Measurements from ENCODE around the gene ANKRD34A. TPM values are rescaled to one million over a fixed set of nuclear protein-coding genes. Genes with fewer than 3 reads are reported as not detected.

Gene ANKRD34A
- total and polyA plus RNA-seq, 9 donors, result 0.48 to 5.2 (median 2.3) TPM

DNA sequence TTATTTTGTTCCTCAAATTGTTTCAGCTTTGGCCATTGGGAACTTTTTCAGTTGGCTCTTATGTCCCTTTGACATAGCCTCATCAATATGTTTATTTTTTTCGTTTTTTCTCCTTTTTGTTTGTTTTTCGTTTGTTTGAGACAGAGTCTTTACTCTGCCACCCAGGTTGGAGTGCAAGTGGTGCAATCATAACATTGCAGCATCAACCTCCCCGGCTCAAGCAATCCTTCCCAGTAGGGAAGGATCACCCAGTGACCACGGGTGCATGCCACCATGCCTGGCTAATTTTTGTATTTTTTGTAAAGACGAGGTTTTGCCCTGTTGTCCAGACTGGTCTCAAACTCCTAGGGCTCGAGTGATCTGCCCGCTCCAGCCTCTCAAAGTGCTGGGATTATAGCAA, 8.2 kb upstream of the ANKRD34A start:
- no peaks in the 10 kb centered on the region for H3K27me3 ChIP-seq
- H3K9me3 ChIP-seq, result no peaks in the 10 kb centered on the region
- WGBS, 3 donors, result 78 to 89% (median 83%) methylated on average over 7 of the region's 7 CpGs
- H3K27ac ChIP-seq, result no peak overlapping the region
- DNase-seq, result peak in 1 of 5 donors; percentile 4
- no peaks in the 10 kb centered on the region for H3K4me1 ChIP-seq (ENCODE audit: insufficient read depth)
- H3K36me3 ChIP-seq, result no peaks in the 10 kb centered on the region
- no peak overlapping the region for H3K4me3 ChIP-seq
- TF ChIP-seq POLR2A (IDR thresholded peaks at IDR 0.05), result no peak
- intact Hi-C loops (cut with DNase I), result no loop called here

DNA sequence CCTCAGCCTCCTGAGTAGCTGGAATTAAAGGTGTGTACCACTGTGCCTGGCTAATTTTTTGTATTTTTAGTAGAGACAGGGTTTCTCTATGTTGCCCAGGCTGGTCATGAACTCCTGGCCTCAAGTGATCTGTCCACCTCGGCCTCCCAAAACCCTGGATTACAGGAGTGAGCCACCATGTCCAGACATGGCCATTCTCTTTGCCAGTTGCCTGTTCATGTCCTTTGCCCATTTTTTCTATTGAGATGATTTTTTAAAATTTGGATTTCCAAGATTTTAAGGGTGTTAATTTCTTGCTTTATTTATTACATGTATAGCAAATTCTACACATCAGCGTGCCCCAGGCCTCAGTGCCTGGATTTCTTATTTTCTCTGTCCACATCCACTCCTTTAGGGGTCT, 2.9 kb upstream of the ANKRD34A start:
- intact Hi-C loops (cut with DNase I), result no loop called here
- H3K36me3 ChIP-seq, result no peaks in the 10 kb centered on the region

DNA sequence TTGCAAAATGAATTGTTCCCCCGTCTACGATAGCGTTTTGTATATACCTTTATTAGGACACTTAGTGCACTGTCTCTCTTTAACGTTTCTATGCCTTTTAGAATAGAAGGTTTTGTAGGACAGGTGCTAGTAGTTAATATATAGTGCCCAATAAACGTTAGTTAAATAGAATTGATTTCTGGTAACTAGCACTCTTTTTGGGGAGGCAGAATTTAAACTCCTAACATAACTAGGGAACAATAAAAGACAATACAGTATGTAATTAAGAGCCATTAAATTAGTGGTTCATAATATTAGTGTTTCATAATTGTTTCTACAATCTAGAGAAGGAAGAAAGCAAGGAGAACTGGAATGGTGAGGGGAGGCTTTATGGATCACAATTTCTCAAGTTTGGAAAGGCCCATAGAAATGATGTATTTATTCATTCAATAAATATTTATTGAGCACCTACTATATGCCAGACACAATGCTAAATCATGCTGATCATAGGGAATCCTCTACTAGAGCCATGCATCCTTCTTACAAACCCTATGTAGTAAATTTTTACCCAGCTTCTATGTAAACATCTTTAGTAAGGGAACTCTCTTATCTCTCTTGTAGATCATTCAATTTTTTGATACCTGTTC, 857 bp upstream of the ANKRD34A start:
- Histone ChIP-seq H3K36me3 (no peaks in the 10 kb centered on the region), H3K9me3 (no peaks in the 10 kb centered on the region), H3K4me3 (peak overlapping the region; percentile 43), H3K27ac (peak overlapping the region in 1 of 2 donors; percentile 87), H3K4me1 (ENCODE audit: insufficient read depth) (peaks cover 1% of the 10 kb centered on the region), H3K27me3 (no peaks in the 10 kb centered on the region)
- intact Hi-C loops (cut with DNase I), result no loop called here
- WGBS, 3 donors, result 0 to 2% (median 1%) methylated on average over 5 of the region's 5 CpGs
- no peak for DNase-seq
- no peak for TF ChIP-seq POLR2A (IDR thresholded peaks at IDR 0.05)
- TF ChIP-seq EP300 (IDR thresholded peaks at IDR 0.05), result no peak
- TF ChIP-seq, protein P1, sequence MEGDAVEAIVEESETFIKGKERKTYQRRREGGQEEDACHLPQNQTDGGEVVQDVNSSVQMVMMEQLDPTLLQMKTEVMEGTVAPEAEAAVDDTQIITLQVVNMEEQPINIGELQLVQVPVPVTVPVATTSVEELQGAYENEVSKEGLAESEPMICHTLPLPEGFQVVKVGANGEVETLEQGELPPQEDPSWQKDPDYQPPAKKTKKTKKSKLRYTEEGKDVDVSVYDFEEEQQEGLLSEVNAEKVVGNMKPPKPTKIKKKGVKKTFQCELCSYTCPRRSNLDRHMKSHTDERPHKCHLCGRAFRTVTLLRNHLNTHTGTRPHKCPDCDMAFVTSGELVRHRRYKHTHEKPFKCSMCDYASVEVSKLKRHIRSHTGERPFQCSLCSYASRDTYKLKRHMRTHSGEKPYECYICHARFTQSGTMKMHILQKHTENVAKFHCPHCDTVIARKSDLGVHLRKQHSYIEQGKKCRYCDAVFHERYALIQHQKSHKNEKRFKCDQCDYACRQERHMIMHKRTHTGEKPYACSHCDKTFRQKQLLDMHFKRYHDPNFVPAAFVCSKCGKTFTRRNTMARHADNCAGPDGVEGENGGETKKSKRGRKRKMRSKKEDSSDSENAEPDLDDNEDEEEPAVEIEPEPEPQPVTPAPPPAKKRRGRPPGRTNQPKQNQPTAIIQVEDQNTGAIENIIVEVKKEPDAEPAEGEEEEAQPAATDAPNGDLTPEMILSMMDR (IDR thresholded peaks at IDR 0.05), result no peak

More for the DNA sequence above, 2.9 kb upstream of the ANKRD34A start:
- H3K27ac ChIP-seq, result no peak overlapping the region
- H3K4me3 ChIP-seq, result no peak overlapping the region
- 92 to 99% (median 97%) methylated on average over 2 of the region's 2 CpGs for WGBS, 3 donors
- H3K4me1 ChIP-seq (ENCODE audit: insufficient read depth), result no peaks in the 10 kb centered on the region
- H3K9me3 ChIP-seq, result no peaks in the 10 kb centered on the region
- DNase-seq, result no peak
- TF ChIP-seq POLR2A (IDR thresholded peaks at IDR 0.05), result no peak
- no peaks in the 10 kb centered on the region for H3K27me3 ChIP-seq

DNA sequence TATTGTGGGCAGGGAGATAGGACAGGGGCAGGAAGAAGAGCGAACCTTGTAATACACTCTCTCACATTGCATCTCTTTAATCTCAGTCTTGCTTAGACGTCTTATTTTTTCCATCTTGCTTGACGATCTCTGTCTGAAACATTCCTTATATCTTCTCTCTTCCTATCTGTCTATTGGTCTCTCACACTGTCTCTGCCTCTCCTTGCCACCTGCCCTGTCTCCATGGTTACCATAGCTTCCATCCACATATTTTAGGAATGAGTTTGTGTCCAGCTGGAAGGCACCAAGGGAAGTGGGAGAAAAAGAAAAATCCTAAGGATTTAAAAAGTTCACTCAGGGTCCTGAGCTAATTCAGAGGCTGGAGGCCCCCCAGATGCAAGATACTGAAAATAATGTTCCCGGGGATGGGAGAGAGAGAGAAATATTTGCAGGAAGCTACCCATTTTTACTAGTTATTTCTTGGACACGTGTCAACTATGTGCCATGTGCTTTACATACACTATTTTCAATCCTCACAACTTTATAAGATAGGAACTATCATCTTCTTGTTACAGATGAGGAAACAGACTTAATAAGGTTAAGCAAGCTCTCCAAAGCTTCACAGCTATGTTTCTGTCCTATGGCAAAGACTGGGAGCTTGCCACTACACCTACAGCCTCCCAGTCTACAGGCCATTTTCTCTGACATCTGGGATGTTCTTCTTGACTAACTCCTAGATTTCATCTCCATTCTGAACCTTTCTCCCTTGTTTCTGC, 933 bp downstream of the ANKRD34A start:
- intact Hi-C loops (cut with DNase I), result loop anchor here in 3 of 4 donors (5.0 kb wide), 2 partner anchors 36 to 46 kb away; partner anchors contain the start of genes PEX11B (in 2 of the 3) and RBM8A (in 1 of the 3)
- peak overlapping the region; percentile 43 for H3K4me3 ChIP-seq
- no peaks in the 10 kb centered on the region for H3K27me3 ChIP-seq
- DNase-seq, result no peak
- H3K9me3 ChIP-seq, result no peaks in the 10 kb centered on the region
- TF ChIP-seq, protein P1 (IDR thresholded peaks at IDR 0.05), result no peak
- TF ChIP-seq EP300 (IDR thresholded peaks at IDR 0.05), result no peak
- no peak for TF ChIP-seq POLR2A (IDR thresholded peaks at IDR 0.05)
- 14 to 19% (median 17%) methylated on average over 5 of the region's 5 CpGs for WGBS, 3 donors
- peak overlapping the region; percentile 59 to 87 for H3K27ac ChIP-seq
- peaks cover 1% of the 10 kb centered on the region for H3K4me1 ChIP-seq (ENCODE audit: insufficient read depth)
- no peaks in the 10 kb centered on the region for H3K36me3 ChIP-seq

DNA sequence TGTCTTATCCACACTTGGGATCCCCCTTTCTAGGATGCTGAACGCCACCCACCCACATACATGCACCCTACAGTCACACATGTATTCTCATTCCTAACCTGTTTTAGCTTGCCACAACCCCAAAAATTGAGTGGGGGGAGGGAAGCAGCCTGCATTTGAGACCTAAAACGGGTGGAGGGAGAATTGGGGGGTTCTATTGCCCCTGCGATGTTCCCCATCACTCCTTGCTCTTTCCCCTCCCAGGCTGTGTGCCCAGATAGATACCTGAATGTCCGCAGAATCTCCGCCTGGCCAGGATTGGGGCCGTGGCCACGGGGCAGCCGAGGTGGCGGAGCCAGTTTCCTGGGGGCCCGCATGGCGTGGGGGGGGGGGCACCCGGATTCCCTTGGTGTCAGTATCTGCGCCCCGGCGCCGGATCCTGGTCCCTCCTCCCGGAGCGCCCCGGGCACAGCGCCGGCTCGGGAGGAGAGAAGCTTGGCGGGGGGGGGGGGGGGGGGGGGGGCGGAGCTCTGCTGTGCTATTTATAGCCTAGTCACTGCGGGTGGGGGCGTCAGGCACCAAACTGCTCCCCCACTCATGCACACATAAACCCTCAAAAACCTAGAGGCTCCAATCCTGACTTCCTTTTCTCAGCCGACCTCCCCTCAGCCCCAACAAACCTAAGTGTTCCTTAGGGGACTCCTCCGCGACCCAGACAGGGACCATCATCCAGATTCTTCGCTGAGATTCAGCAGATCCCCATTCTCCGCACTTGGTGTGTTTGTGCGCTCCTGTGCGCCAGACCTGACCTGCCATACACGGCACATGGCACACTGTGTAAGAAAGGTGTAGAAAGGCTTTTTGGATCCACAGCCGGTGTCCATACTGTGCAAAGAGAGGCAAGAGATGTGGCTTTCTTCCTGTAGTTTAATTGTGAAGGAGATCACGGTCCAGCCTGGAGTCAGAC, 1.9 kb downstream of the ANKRD34A start:
- DNase-seq, result peak; percentile 72 to 79 (median 78)
- intact Hi-C loops (cut with DNase I), result loop anchor here in 3 of 4 donors (5.0 kb wide), 2 partner anchors 35 to 45 kb away; partner anchors contain the start of genes PEX11B (in 2 of the 3) and RBM8A (in 1 of the 3)
- Histone ChIP-seq H3K36me3 (no peaks in the 10 kb centered on the region), H3K9me3 (no peaks in the 10 kb centered on the region), H3K27ac (peak overlapping the region; percentile 87 to 91), H3K4me3 (peak overlapping the region; percentile 58), H3K27me3 (no peaks in the 10 kb centered on the region), H3K4me1 (ENCODE audit: insufficient read depth) (peaks cover 1% of the 10 kb centered on the region)
- 2 to 3% (median 3%) methylated on average over 25 to 36 of the region's 36 CpGs for WGBS, 3 donors
- no peak for TF ChIP-seq POLR2A (IDR thresholded peaks at IDR 0.05)
- TF ChIP-seq EP300 (IDR thresholded peaks at IDR 0.05), result no peak
- TF ChIP-seq, protein P1 (IDR thresholded peaks at IDR 0.05), result no peak

All from ovary (tissue), 9 donors.